GM18867 (cell line): Measurements from ENCODE around the gene PCP2.

Experiments used
- ATAC-seq: cut with Tn5 transposase; IDR thresholded peaks from one replicate; pipeline ENCODE4 v1.9.1; 2021; ENCODE audit warnings: mild to moderate bottlenecking, moderate library complexity; ENCODE audit not compliant: unreplicated experiment

PCP2 gene

DNA sequence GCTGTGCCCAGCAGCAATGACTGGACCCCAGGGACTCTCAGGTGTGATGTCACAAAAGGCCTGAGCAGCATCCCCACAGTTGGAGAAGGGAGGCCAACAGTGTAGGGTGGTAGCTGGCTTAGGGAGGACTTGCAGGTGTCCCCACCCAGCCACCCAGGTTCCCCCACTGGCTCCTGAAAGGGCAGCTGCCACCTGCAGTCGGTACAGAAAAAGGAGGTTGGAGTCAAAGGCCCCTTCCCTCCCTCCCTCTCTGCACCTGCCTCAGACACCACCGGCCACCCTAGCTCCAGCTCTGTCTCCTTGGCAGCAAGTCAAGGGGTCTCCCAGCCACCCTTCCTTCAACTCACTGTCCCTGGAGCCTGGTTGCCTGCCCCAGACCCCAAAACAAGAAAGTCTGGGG is at the start of gene PCP2:
Gene PCP2, minus strand, starts transcription at position 22 of the 400 bp plus-strand sequence. CDS start 262 bp downstream, outside the sequence.
- ATAC-seq = no peak

- no peak for ATAC-seq
These were observed 48.8 kb upstream of the PCP2 start for GRCh38 chr19:7682175-7682855.

DNA sequence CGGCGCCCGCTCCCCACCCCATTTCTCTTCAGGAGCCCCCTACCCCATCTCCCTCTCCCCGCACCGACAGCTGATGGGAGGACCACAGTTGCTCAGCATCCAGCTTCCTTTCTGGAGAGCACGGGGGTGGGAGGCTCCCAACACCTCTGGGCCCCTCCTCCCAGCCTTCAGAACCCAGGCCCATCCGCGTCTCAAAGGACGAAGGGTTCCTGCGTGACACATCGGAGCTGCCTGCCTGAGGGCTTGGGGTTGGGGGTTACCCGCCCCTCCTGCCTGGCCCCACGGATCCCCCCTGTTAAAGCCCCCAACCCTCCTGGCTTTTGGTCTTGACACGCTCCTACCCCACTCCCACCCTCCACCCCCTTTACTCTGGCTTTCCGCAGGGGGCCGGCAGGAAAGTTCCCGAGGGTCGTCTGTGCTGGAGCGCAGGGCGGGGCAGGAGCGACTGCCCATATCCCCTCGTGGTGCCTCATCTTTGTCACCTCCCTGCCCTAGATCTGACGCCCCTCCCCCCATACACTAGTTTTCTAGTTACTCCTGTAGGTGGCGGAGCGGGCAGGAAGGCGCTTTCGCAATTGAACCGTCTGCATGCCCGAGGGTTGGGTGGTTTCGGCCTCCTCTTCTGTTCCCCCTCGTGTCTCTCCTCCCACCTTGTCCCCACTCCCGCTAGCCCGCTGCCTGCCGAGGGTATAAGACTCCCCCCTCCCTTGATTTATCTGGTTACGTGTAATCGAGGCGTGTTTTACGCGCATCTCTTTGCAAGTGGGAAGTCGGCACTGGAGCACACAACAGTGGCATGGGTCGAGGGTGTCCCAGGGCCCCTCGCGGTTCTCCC is 48.0 kb upstream of the PCP2 start:
- ATAC-seq = peak; percentile 5

DNA sequence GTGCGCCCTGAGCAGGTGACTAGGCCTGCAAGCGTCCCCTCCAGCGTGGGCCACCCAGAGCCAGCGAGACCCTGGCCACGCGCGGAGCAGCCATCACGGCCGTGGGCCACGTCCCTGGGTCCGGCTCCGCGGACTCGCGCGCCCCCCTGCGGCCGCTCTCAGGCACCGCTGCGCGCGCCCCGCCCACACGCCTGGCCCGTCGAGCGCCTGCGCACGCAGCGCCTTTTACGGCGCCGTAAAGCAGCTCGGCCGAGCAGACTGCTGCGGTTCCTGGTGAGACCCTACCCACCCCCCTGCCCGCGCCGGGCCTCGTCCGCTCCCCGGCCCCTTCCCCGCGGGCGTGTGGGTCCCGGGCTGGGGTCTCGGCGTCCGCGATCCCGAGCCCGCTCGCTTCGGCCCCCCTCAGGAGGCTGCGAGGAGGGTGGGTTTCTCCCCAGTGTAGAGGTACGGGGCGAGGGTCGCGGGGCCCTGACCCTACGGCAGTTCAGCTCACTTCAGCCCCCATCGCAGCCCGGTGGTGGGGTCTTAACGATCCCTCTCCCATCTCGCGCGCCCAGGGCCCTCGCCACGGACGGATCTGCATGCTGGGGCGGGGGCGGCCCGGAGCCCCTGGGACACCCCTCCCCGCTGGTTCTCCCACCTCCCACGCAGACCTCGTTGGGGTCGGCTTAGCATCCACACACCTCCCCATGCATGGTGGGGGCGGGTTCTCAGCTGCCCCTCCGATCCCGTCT is 47.3 kb upstream of the PCP2 start, which contains the start of gene TRAPPC5:
Gene TRAPPC5, plus strand, starts transcription at position 228 of the 734 bp plus-strand sequence. CDS start 1,421 bp downstream, outside the sequence.
- ATAC-seq = peak; percentile 64

- ATAC-seq = no peak
These were observed 46.5 kb upstream of the PCP2 start for GRCh38 chr19:7679771-7680605.

DNA sequence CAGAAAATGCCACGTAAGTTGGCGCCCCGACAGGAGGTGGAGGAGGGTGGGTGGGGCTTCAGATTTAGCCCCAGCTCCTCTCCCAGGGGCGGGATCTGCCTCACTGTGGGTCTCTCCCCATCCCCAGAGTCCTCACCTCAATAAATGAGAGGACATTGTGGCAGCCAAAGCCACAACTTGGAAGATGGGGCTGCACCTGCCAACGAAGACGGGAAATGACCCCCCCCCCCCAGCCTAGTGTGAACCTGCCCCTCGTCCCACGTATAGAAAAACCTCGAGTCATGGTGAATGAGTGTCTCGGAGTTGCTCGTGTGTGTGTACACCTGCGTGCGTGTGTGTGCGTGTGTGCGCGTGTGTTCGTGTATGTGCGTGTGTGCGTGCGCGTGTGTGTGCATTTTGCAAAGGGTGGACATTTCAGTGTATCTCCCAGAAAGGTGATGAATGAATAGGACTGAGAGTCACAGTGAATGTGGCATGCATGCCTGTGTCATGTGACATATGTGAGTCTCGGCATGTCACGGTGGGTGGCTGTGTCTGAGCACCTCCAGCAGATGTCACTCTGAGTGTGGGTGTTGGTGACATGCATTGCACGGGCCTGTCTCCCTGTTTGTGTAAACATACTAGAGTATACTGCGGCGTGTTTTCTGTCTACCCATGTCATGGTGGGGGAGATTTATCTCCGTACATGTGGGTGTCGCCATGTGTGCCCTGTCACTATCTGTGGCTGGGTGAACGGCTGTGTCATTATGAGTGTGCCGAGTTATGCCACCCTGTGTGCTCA is 45.6 kb upstream of the PCP2 start:
- ATAC-seq = peak; percentile 40

- no peak for ATAC-seq
These were observed 44.3 kb upstream of the PCP2 start for GRCh38 chr19:7677669-7678311.

GRCh38 chr19:7676854-7677253 is 43.3 kb upstream of the PCP2 start, which contains the start of gene MCEMP1:
MCEMP1 (plus strand) TSS chr19:7677090; CDS start chr19:7677121, 31 bp downstream.
- ATAC-seq = no peak

DNA sequence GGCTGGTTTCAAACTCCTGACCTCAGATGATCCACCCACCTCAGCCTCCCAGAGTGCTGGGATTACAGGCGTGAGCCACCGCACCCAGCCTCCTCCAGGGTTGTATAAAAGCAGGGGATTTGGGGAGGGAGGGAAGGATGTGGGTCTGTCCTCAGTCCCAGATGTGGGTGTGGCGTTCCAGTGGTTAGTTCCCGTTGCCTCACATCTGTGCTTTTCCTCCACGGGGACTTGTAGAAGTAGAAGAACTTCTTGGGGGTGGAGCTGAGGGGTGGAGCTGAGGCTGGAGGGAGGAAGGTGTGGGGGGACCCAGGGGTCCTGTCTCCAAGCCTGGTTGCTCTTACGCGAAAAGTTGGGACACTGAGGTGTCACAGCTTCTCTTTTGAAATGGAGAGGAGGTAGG is 42.9 kb upstream of the PCP2 start:
- ATAC-seq = no peak

- ATAC-seq = no peak
These were observed 40.8 kb upstream of the PCP2 start for GRCh38 chr19:7674010-7675005.

DNA sequence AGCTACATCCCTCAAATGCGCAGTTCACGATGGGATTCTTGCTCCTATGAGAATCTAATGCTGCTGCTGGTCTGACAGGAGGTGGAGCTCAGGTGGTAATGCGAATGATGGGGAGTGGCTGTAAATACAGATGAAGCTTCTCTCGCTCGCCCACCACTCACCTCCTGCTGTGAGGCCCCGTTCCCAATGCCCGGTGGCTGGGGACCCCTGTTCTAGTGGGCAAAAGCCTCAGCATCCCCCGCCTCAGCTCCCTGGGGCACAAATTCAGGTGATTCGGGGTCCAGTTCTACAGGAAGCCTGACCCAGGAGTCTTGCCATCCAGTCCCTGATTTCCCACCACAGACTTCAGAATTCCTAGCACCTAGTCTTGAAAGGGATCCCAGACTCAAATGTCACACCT is 39.0 kb upstream of the PCP2 start:
- no peak for ATAC-seq

GRCh38 chr19:7670790-7671189 is 37.3 kb upstream of the PCP2 start:
- no peak for ATAC-seq

GRCh38 chr19:7670150-7670783 is 36.7 kb upstream of the PCP2 start:
- ATAC-seq = no peak

DNA sequence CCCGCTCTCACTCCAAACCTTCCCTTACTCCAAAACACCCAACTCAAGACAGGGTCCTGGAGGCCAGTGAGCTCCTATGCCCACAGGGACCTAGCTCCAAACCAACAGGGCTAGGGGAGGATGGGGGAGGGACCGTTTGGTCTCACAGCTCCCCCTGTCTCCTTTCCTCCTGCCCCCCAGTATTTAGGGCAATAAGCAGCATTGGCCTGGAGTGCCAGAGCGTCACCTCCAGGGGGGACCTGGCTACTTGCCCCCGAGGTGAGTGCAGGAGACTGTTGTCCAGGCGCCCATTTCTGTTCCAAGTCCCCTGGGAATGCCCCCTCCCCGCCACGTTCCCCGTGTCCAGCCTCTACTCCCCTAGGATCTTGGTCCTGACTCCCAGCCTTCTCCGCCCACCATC is 36.1 kb upstream of the PCP2 start:
- ATAC-seq = no peak

GRCh38 chr19:7668842-7669241 is 35.3 kb upstream of the PCP2 start, which contains the start of gene RETN:
RETN (plus strand) TSS chr19:7669049; CDS start chr19:7669327, 278 bp downstream.
- no peak for ATAC-seq

GRCh38 chr19:7665076-7665475 is 31.6 kb upstream of the PCP2 start:
- ATAC-seq = no peak

DNA sequence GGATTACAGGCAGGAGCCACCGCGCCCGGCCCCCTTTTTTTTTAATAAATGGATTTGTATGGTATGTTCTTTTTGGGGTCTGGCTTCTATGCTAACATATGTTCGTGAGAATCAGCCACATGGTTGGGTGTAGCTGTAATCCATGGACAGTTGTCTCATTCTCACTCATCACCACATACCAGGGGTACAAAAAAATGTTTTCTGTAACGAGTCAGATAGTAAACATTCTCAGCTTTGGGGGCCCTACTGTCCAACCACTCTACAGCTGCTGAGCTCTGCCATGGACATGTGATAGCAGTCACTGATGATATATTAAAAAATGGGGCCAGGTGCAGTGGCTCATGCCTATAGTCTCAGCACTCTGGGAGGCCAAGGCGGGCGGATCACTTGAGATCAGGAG is 30.2 kb upstream of the PCP2 start:
- ATAC-seq = no peak
